ENCODE measurements around the gene CDCP1.

DNA sequence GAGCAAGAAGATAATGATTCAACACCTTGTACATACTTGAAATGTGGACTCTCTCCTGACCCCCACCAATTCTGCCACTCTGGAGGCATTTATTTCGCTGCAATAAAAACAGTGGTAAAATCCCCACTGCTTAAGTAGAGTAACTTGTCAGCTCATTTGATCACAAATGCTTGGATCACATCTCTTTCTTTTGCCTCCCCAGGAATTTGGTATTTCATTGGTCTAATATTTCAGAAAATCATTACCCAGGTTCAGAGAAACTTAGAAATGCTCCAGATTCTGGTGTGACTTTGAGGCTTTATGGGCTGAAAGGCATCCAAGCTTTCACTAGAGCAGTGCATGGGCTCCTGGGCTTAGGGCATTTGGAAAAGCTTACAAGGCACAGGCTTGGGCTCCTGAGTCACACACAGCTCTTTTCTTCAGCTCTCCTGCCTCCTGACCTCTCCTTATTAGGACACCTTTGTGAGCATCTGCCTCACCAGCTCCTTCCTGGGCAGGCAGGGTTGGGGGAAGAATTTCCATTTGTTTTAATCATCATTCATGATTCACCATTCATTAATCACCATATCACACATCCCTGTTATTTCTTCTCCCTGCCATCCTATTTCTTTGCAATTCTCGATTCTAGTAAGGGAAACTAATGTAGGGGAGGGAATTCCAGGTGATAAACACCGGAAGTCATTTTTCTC lies 22.5 kb downstream of the CDCP1 start:
- TF ChIP-seq POLR2AphosphoS5 (IDR thresholded peaks at IDR 0.05), result peak; percentile 14
- TF ChIP-seq, protein P1, sequence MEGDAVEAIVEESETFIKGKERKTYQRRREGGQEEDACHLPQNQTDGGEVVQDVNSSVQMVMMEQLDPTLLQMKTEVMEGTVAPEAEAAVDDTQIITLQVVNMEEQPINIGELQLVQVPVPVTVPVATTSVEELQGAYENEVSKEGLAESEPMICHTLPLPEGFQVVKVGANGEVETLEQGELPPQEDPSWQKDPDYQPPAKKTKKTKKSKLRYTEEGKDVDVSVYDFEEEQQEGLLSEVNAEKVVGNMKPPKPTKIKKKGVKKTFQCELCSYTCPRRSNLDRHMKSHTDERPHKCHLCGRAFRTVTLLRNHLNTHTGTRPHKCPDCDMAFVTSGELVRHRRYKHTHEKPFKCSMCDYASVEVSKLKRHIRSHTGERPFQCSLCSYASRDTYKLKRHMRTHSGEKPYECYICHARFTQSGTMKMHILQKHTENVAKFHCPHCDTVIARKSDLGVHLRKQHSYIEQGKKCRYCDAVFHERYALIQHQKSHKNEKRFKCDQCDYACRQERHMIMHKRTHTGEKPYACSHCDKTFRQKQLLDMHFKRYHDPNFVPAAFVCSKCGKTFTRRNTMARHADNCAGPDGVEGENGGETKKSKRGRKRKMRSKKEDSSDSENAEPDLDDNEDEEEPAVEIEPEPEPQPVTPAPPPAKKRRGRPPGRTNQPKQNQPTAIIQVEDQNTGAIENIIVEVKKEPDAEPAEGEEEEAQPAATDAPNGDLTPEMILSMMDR (IDR thresholded peaks at IDR 0.05), result no peak
- TF ChIP-seq POLR2A (IDR thresholded peaks at IDR 0.05), result no peak
